ENCODE results near the gene EPHA7. TPM values are rescaled to one million over a fixed set of nuclear protein-coding genes. Genes with fewer than 3 reads are reported as not detected.

Gene EPHA7
- total RNA-seq, 1 experiment from 2014 or later = 9.5 TPM

DNA sequence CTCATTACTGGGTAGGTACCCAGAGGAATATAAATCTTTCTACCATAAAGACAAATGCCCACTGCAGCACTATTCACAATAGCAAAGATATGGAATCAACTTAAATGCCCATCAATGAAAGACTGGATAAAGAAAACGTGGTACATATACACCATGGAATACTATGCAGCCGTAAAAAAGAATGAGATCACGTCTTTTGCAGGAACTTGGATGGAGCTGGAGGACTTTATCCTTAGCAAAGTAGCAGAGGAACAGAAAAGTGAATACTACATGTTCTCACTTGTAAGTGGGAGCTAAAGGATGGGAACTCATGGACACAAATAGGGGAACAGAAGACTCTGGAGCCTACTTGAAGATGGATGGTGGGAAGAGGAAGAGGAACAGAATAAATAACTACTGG is 119.7 kb downstream of the EPHA7 start:
- H3K9me3 Mint-ChIP-seq = no peaks in the 10 kb centered on the region
- no peak overlapping the region for H3K56ac ChIP-seq (ENCODE audit: insufficient read length, low read depth, low read length)
- H3K23ac ChIP-seq (ENCODE audit: insufficient read length, low read depth, low read length) = no peak overlapping the region
- H2BK20ac ChIP-seq (ENCODE audit: low read depth, low read length, poor library complexity, severe bottlenecking) = no peak overlapping the region
- DNase-seq = no peak
- no peaks in the 10 kb centered on the region for H3K27me3 ChIP-seq (ENCODE audit: insufficient read depth, low read length)
- H3K23me2 ChIP-seq (ENCODE audit: insufficient read length, low read depth, low read length, poor library complexity, severe bottlenecking) = no peaks in the 10 kb centered on the region
- H3K79me2 ChIP-seq (ENCODE audit: insufficient read depth, low read length) = no peaks in the 10 kb centered on the region
- no peaks in the 10 kb centered on the region for H4K20me1 ChIP-seq (ENCODE audit: control insufficient read depth, insufficient read depth, insufficient read length)
- no peak overlapping the region for H4K8ac ChIP-seq (replicated peaks; ENCODE audit: insufficient read length, low read depth, low read length)
- H3K4me1 ChIP-seq (ENCODE audit: insufficient read depth, low read length) = no peaks in the 10 kb centered on the region; the same call in 1 of the 2 replicates
- H3K4ac ChIP-seq (ENCODE audit: low read depth, low read length) = no peak overlapping the region
- H3K9ac ChIP-seq (ENCODE audit: extremely low read depth, insufficient read length, low read length) = no peak overlapping the region
- H4K91ac ChIP-seq (ENCODE audit: insufficient read length, low read depth, low read length) = no peak overlapping the region
- H3K27ac Mint-ChIP-seq = no peak overlapping the region
- H3K79me1 ChIP-seq (ENCODE audit: insufficient read depth, low read depth, low read length, poor library complexity, severe bottlenecking) = no peaks in the 10 kb centered on the region
- no peak overlapping the region for H3K14ac ChIP-seq (ENCODE audit: insufficient read depth, low read length)
- H3K27me3 Mint-ChIP-seq (ENCODE audit: low read depth) = no peaks in the 10 kb centered on the region
- TF ChIP-seq, protein P1, sequence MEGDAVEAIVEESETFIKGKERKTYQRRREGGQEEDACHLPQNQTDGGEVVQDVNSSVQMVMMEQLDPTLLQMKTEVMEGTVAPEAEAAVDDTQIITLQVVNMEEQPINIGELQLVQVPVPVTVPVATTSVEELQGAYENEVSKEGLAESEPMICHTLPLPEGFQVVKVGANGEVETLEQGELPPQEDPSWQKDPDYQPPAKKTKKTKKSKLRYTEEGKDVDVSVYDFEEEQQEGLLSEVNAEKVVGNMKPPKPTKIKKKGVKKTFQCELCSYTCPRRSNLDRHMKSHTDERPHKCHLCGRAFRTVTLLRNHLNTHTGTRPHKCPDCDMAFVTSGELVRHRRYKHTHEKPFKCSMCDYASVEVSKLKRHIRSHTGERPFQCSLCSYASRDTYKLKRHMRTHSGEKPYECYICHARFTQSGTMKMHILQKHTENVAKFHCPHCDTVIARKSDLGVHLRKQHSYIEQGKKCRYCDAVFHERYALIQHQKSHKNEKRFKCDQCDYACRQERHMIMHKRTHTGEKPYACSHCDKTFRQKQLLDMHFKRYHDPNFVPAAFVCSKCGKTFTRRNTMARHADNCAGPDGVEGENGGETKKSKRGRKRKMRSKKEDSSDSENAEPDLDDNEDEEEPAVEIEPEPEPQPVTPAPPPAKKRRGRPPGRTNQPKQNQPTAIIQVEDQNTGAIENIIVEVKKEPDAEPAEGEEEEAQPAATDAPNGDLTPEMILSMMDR (conservative IDR thresholded peaks at IDR 0.05) = no peak
- no CpG with 5 or more reads among the region's 3 CpGs for WGBS (ENCODE audit: extremely low coverage, insufficient read length, low lambda C conversion rate)
- H3K27ac ChIP-seq (ENCODE audit: insufficient read length, low read depth, low read length) = no peak overlapping the region
- H3K4me2 ChIP-seq (ENCODE audit: insufficient read depth, insufficient read length, low read length) = no peak overlapping the region
- H2BK12ac ChIP-seq (ENCODE audit: insufficient read length, low read depth, low read length) = no peak overlapping the region
- H2BK120ac ChIP-seq (ENCODE audit: low read depth, low read length, poor library complexity, severe bottlenecking) = no peak overlapping the region
- H3K36me3 Mint-ChIP-seq (ENCODE audit: insufficient read depth in 1 of 3, low read depth in 3 of 3) = peaks cover 0 to 5% (median 0%) of the 10 kb centered on the region in 3 experiments; a peak in 1 of 7 replicates
- H2AFZ ChIP-seq (ENCODE audit: low read length) = no peak overlapping the region
- no peak overlapping the region for H2BK5ac ChIP-seq (ENCODE audit: insufficient read length, low read length)
- H3K4me3 Mint-ChIP-seq = no peak overlapping the region
- H3K4me1 Mint-ChIP-seq = peaks cover under 1 to 6% of the 10 kb centered on the region in 2 experiments
- no peak overlapping the region for H2AK5ac ChIP-seq (ENCODE audit: insufficient read length, low read length)
- H3K18ac ChIP-seq (ENCODE audit: insufficient read length, low read depth, low read length) = no peak overlapping the region
- no peak overlapping the region for H2BK15ac ChIP-seq (ENCODE audit: low read depth, low read length)
- no peaks in the 10 kb centered on the region for H3K9me3 ChIP-seq (ENCODE audit: control insufficient read depth, low read depth, low read length)
- no peak overlapping the region for H3T11ph ChIP-seq (ENCODE audit: low read length)
- H4K5ac ChIP-seq (ENCODE audit: insufficient read length, low read depth, low read length) = no peak overlapping the region

Data from H9 (cell line).